WTC11 (cell line): ENCODE measurements around the gene CCDC60.

Experiments used
- ELF4 ChIP-seq: sonication (generic); formaldehyde crosslinking; IDR thresholded peaks from 2 replicates; pipeline ENCODE4 v1.8.1; 2022; ENCODE audit warnings: low read depth, mild to moderate bottlenecking, moderate library complexity, missing genetic modification reagents
- FOXK1 ChIP-seq: sonication (generic); formaldehyde crosslinking; IDR thresholded peaks from 2 replicates; pipeline ENCODE4 v1.8.0; 2022; ENCODE audit warnings: mild to moderate bottlenecking, moderate library complexity, missing genetic modification reagents
- SP1 ChIP-seq: sonication (generic); formaldehyde crosslinking; conservative IDR thresholded peaks from 2 replicates; pipeline ENCODE4 v1.8.1; 2022; ENCODE audit warnings: missing genetic modification reagents
- ZNF396 ChIP-seq: fragments of 250-450 bp; sonication (Bioruptor Pico); IDR thresholded peaks from 2 replicates; pipeline ENCODE4 v1.8.0; 2021; ENCODE audit warnings: mild to moderate bottlenecking, moderate library complexity, borderline replicate concordance
- TF ChIP-seq, protein P1 (sequence below): sonication (generic); formaldehyde crosslinking; IDR thresholded peaks from 2 replicates; pipeline ENCODE4 v1.8.1; 2022; ENCODE audit warnings: low read depth, mild to moderate bottlenecking, moderate library complexity, missing genetic modification reagents, borderline replicate concordance
- TF ChIP-seq, protein P2 (sequence below): fragments of 200-600 bp; IDR thresholded peaks from 2 replicates; pipeline ENCODE4 v1.8.0; 2022; ENCODE audit warnings: antibody characterized with exemption

DNA sequence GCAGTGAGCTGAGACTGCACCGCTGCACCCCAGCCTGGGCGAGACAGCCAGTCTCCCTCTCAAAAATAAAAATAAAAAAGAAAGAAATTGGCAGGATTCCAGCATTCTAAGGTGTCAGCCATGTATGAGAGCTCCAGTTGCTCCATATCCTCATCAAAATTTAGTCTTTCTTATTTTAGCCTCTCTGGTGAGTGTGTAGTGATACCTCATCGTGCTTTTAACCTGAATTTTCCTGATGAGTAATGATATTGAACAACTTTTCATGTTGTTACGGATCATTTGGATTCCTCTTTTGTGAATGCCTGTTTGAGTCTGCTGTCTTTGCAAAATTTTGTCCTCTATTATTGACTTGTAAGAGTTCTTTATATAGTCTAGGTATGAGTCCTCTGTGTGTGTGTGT lies 28.5 kb downstream of the CCDC60 start:
- TF ChIP-seq ELF4 (CRISPR knock-in tag) (no peak), SP1 (CRISPR knock-in tag) (no peak), ZNF396 (CRISPR knock-in tag) (no peak), FOXK1 (CRISPR knock-in tag) (no peak)
- TF ChIP-seq, protein P1, sequence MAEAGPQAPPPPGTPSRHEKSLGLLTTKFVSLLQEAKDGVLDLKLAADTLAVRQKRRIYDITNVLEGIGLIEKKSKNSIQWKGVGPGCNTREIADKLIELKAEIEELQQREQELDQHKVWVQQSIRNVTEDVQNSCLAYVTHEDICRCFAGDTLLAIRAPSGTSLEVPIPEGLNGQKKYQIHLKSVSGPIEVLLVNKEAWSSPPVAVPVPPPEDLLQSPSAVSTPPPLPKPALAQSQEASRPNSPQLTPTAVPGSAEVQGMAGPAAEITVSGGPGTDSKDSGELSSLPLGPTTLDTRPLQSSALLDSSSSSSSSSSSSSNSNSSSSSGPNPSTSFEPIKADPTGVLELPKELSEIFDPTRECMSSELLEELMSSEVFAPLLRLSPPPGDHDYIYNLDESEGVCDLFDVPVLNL = no peak
- TF ChIP-seq, protein P2, sequence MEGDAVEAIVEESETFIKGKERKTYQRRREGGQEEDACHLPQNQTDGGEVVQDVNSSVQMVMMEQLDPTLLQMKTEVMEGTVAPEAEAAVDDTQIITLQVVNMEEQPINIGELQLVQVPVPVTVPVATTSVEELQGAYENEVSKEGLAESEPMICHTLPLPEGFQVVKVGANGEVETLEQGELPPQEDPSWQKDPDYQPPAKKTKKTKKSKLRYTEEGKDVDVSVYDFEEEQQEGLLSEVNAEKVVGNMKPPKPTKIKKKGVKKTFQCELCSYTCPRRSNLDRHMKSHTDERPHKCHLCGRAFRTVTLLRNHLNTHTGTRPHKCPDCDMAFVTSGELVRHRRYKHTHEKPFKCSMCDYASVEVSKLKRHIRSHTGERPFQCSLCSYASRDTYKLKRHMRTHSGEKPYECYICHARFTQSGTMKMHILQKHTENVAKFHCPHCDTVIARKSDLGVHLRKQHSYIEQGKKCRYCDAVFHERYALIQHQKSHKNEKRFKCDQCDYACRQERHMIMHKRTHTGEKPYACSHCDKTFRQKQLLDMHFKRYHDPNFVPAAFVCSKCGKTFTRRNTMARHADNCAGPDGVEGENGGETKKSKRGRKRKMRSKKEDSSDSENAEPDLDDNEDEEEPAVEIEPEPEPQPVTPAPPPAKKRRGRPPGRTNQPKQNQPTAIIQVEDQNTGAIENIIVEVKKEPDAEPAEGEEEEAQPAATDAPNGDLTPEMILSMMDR = no peak
